ENCODE measurements around the gene CSDE1.

The CSDE1 gene

GRCh38 chr1:114719424-114719787, 38.4 kb downstream of the CSDE1 start:
- CTCF ChIA-PET, result interaction anchor here (1.0 kb wide), 1 partner anchor 25 kb away, joined by 3 read pairs; no protein-coding TSS in a partner anchor

GRCh38 chr1:114718661-114719423, 38.9 kb downstream of the CSDE1 start:
- H3K27ac ChIP-seq, result no peak overlapping the region
- ChIA-PET POLR2A (ENCODE audit: low non-redundant PET) (interaction anchor here (0.6 kb wide), 1 partner anchor 39 kb away, joined by 3 read pairs; the partner anchor contains the start of gene CSDE1), CTCF (interaction anchor here (0.6 to 1.0 kb wide), 2 partner anchors 26 to 1177 kb away, joined by 3 to 4 read pairs; no protein-coding TSS in a partner anchor)
- no peak for TF ChIP-seq CTCF (conservative IDR thresholded peaks at IDR 0.05; ENCODE audit: low read depth)
- peak; percentile 24 for DNase-seq (ENCODE audit: low spot score)

More at GRCh38 chr1:114719424-114719787, 38.4 kb downstream of the CSDE1 start:
- POLR2A ChIA-PET (ENCODE audit: low non-redundant PET), result interaction anchor here (0.6 kb wide), 1 partner anchor 38 kb away, joined by 3 read pairs; the partner anchor contains the start of gene CSDE1
- TF ChIP-seq CTCF (conservative IDR thresholded peaks at IDR 0.05; ENCODE audit: low read depth), result no peak
- no peak overlapping the region for H3K27ac ChIP-seq
- DNase-seq (ENCODE audit: low spot score), result no peak

- peak; percentile 92 for DNase-seq (ENCODE audit: low spot score)
- ChIA-PET CTCF (interaction anchor here (0.6 to 0.7 kb wide), 2 partner anchors 40 to 953 kb away, joined by 3 to 5 read pairs; no protein-coding TSS in a partner anchor), POLR2A (ENCODE audit: low non-redundant PET) (interaction anchor here (0.6 kb wide), 1 partner anchor 1235 kb away, joined by 4 read pairs; no protein-coding TSS in a partner anchor)
- H3K27ac ChIP-seq, result peak within 1 kb of the TSS; percentile 81
- TF ChIP-seq CTCF (conservative IDR thresholded peaks at IDR 0.05; ENCODE audit: low read depth), result no peak
Measured at GRCh38 chr1:114716304-114717170, 41.2 kb downstream of the CSDE1 start, which contains the start of gene NRAS. NRAS (minus strand) TSS chr1:114716771; CDS start chr1:114716160, 611 bp downstream.

- peak overlapping the region; percentile 81 for H3K27ac ChIP-seq
- CTCF ChIA-PET, result interaction anchor here (0.6 kb wide), 1 partner anchor 40 kb away, joined by 3 read pairs; no protein-coding TSS in a partner anchor
- TF ChIP-seq CTCF (conservative IDR thresholded peaks at IDR 0.05; ENCODE audit: low read depth), result no peak
- peak; percentile 12 for DNase-seq (ENCODE audit: low spot score)
- POLR2A ChIA-PET (ENCODE audit: low non-redundant PET), result no interaction called here
Measured at GRCh38 chr1:114715952-114716303, 41.9 kb downstream of the CSDE1 start.

- CTCF ChIA-PET, result no interaction called here
- DNase-seq (ENCODE audit: low spot score), result no peak
- no peak for TF ChIP-seq CTCF (conservative IDR thresholded peaks at IDR 0.05; ENCODE audit: low read depth)
- POLR2A ChIA-PET (ENCODE audit: low non-redundant PET), result no interaction called here
- H3K27ac ChIP-seq, result no peak overlapping the region
Measured at GRCh38 chr1:114712977-114713376, 44.8 kb downstream of the CSDE1 start.

- POLR2A ChIA-PET (ENCODE audit: low non-redundant PET), result no interaction called here
- CTCF ChIA-PET, result interaction anchor here (0.6 to 1.3 kb wide), 3 partner anchors 54 to 551 kb away, joined by 3 to 5 read pairs (median 3); no protein-coding TSS in a partner anchor
- no peak for DNase-seq (ENCODE audit: low spot score)
- TF ChIP-seq CTCF (conservative IDR thresholded peaks at IDR 0.05; ENCODE audit: low read depth), result no peak
- H3K27ac ChIP-seq, result no peak overlapping the region
Measured at GRCh38 chr1:114710360-114710759, 47.4 kb downstream of the CSDE1 start.
